ENCODE results near the gene LLCFC1. TPM values are rescaled to one million over a fixed set of nuclear protein-coding genes. Genes with fewer than 3 reads are reported as not detected.

Gene LLCFC1
- total RNA-seq, 2 donors from 2014 or later = not detected

- no peaks in the 10 kb centered on the region for H3K27me3 ChIP-seq
- H3K27ac ChIP-seq = no peak overlapping the region
- H3K4me3 ChIP-seq = no peak overlapping the region
- no peak for DNase-seq (ENCODE audit: low spot score)
- no peaks in the 10 kb centered on the region for H3K9me3 ChIP-seq
- no peaks in the 10 kb centered on the region for H3K4me1 ChIP-seq
- no peak for TF ChIP-seq CTCF (IDR thresholded peaks at IDR 0.05)
- H3K36me3 ChIP-seq = no peaks in the 10 kb centered on the region
Measured at GRCh38 chr7:142930126-142930730, 9.1 kb upstream of the LLCFC1 start.

GRCh38 chr7:142932386-142933091, 6.7 kb upstream of the LLCFC1 start:
- Histone ChIP-seq H3K4me3 (no peak overlapping the region), H3K36me3 (no peaks in the 10 kb centered on the region), H3K27me3 (no peaks in the 10 kb centered on the region), H3K27ac (no peak overlapping the region), H3K9me3 (no peaks in the 10 kb centered on the region), H3K4me1 (no peaks in the 10 kb centered on the region)
- DNase-seq (ENCODE audit: low spot score) = no peak
- no peak for TF ChIP-seq CTCF (IDR thresholded peaks at IDR 0.05)

- H3K4me3 ChIP-seq = no peak overlapping the region
- H3K27me3 ChIP-seq = no peaks in the 10 kb centered on the region
- no peak for TF ChIP-seq CTCF (IDR thresholded peaks at IDR 0.05)
- H3K36me3 ChIP-seq = no peaks in the 10 kb centered on the region
- no peak for DNase-seq (ENCODE audit: low spot score)
- H3K27ac ChIP-seq = no peak overlapping the region
- no peaks in the 10 kb centered on the region for H3K4me1 ChIP-seq
- H3K9me3 ChIP-seq = no peaks in the 10 kb centered on the region
Measured at GRCh38 chr7:142933092-142933475, 6.2 kb upstream of the LLCFC1 start.

- H3K36me3 ChIP-seq = no peaks in the 10 kb centered on the region
- H3K9me3 ChIP-seq = no peaks in the 10 kb centered on the region
- no peak within 1 kb of the TSS for H3K4me3 ChIP-seq
- TF ChIP-seq CTCF (IDR thresholded peaks at IDR 0.05) = no peak
- DNase-seq (ENCODE audit: low spot score) = no peak
- no peaks in the 10 kb centered on the region for H3K27me3 ChIP-seq
- H3K27ac ChIP-seq = no peak within 1 kb of the TSS
- no peaks in the 10 kb centered on the region for H3K4me1 ChIP-seq
Measured at GRCh38 chr7:142933624-142934023, 5.7 kb upstream of the LLCFC1 start, which contains the start of gene TRPV5. TSS of gene TRPV5 (minus strand) at chr7:142933746. CDS start at chr7:142933459, 287 bp downstream.

GRCh38 chr7:142934056-142934455, 5.2 kb upstream of the LLCFC1 start:
- H3K9me3 ChIP-seq = no peaks in the 10 kb centered on the region
- H3K27ac ChIP-seq = no peak overlapping the region
- no peaks in the 10 kb centered on the region for H3K36me3 ChIP-seq
- H3K27me3 ChIP-seq = no peaks in the 10 kb centered on the region
- H3K4me3 ChIP-seq = no peak overlapping the region
- no peak for TF ChIP-seq CTCF (IDR thresholded peaks at IDR 0.05)
- DNase-seq (ENCODE audit: low spot score) = no peak
- no peaks in the 10 kb centered on the region for H3K4me1 ChIP-seq
